T-helper 17 cell (primary cell): ENCODE data around the gene CENPA. TPM values are rescaled to one million over a fixed set of nuclear protein-coding genes. Genes with fewer than 3 reads are reported as not detected.

ENCODE experiments used
- ATAC-seq: fragments of 150-1000 bp; cut with Tn5 transposase; 2 replicates; pipeline ENCODE4 v1.10.0; 2021; ENCODE audit warnings: mild to moderate bottlenecking, moderate library complexity
- DNase-seq, 3 donors: peaks; one replicate each; pipeline versions ENCODE4 v3.0.0 to v3.0.0-alpha.2; 2020 to 2021
- H3K9me3 ChIP-seq: one replicate; pipeline ENCODE4 v1.7.0; 2013; ENCODE audit warnings: low read length, mild to moderate bottlenecking; ENCODE audit not compliant: control insufficient read depth, poor library complexity, severe bottlenecking
- H3K27ac Mint-ChIP-seq: one replicate; pipeline ENCODE4 v1.8.0; 2022; ENCODE audit warnings: mild to moderate bottlenecking, moderate library complexity, mixed read lengths
- H3K27me3 Mint-ChIP-seq: one replicate; pipeline ENCODE4 v1.8.0; 2022; ENCODE audit warnings: mixed read lengths
- H3K36me3 Mint-ChIP-seq: one replicate; pipeline ENCODE4 v1.8.0; 2022; ENCODE audit warnings: low read depth, mixed read lengths
- H3K4me1 Mint-ChIP-seq: one replicate; pipeline ENCODE4 v1.8.0; 2022; ENCODE audit warnings: mild to moderate bottlenecking, mixed read lengths
- H3K4me3 Mint-ChIP-seq: one replicate; pipeline ENCODE4 v1.8.0; 2022; ENCODE audit warnings: mild to moderate bottlenecking, moderate library complexity, mixed read lengths
- total RNA-seq, 4 donors: library from RNA in 2 of 4; stranded (reverse) in 2 of 4; gene quantifications; one replicate each; pipeline ENCODE4 v1.2.3 and lab custom pipeline; 2022 to 2026

CENPA gene
- total RNA-seq, 2 donors from 2014 or later, result 0.50 to 0.52 TPM

- ATAC-seq (no peak), DNase-seq (no peak)
- Mint-ChIP-seq H3K27me3 (no peaks in the 10 kb centered on the region), H3K4me3 (no peak overlapping the region), H3K36me3 (no peaks in the 10 kb centered on the region), H3K27ac (peak overlapping the region; percentile 19), H3K4me1 (peaks cover 37% of the 10 kb centered on the region)
- no peaks in the 10 kb centered on the region for H3K9me3 ChIP-seq
Measured at GRCh38 chr2:26767129-26767528, 18.7 kb upstream of the CENPA start.

GRCh38 chr2:26767894-26768487, 17.9 kb upstream of the CENPA start:
- Mint-ChIP-seq H3K27ac (no peak overlapping the region), H3K36me3 (no peaks in the 10 kb centered on the region), H3K4me1 (peaks cover 44% of the 10 kb centered on the region), H3K27me3 (no peaks in the 10 kb centered on the region), H3K4me3 (no peak overlapping the region)
- ATAC-seq (no peak), DNase-seq (no peak)
- no peaks in the 10 kb centered on the region for H3K9me3 ChIP-seq

GRCh38 chr2:26768759-26769088, 17.1 kb upstream of the CENPA start:
- DNase-seq (no peak), ATAC-seq (no peak)
- H3K27me3 Mint-ChIP-seq, result no peaks in the 10 kb centered on the region
- no peak overlapping the region for H3K4me3 Mint-ChIP-seq
- peak overlapping the region; percentile 61 for H3K27ac Mint-ChIP-seq
- H3K4me1 Mint-ChIP-seq, result peaks cover 41% of the 10 kb centered on the region
- no peaks in the 10 kb centered on the region for H3K36me3 Mint-ChIP-seq
- no peaks in the 10 kb centered on the region for H3K9me3 ChIP-seq

- H3K27ac Mint-ChIP-seq, result peak overlapping the region; percentile 61
- H3K27me3 Mint-ChIP-seq, result no peaks in the 10 kb centered on the region
- H3K4me3 Mint-ChIP-seq, result no peak overlapping the region
- no peaks in the 10 kb centered on the region for H3K9me3 ChIP-seq
- no peak for DNase-seq
- no peaks in the 10 kb centered on the region for H3K36me3 Mint-ChIP-seq
- H3K4me1 Mint-ChIP-seq, result peaks cover 41% of the 10 kb centered on the region
- peak; percentile 22 for ATAC-seq
Measured at GRCh38 chr2:26769089-26769761, 16.6 kb upstream of the CENPA start.

GRCh38 chr2:26770986-26771586, 14.8 kb upstream of the CENPA start:
- peak; percentile 55 for ATAC-seq
- DNase-seq, result no peak
- no peaks in the 10 kb centered on the region for H3K9me3 ChIP-seq
- H3K4me3 Mint-ChIP-seq, result no peak overlapping the region
- peaks cover 27% of the 10 kb centered on the region for H3K4me1 Mint-ChIP-seq
- H3K27ac Mint-ChIP-seq, result peak overlapping the region; percentile 90
- H3K27me3 Mint-ChIP-seq, result no peaks in the 10 kb centered on the region
- no peaks in the 10 kb centered on the region for H3K36me3 Mint-ChIP-seq

- H3K9me3 ChIP-seq, result no peaks in the 10 kb centered on the region
- ATAC-seq (peak; percentile 60), DNase-seq (no peak)
- peaks cover 33% of the 10 kb centered on the region for H3K4me1 Mint-ChIP-seq
- no peaks in the 10 kb centered on the region for H3K36me3 Mint-ChIP-seq
- H3K27ac Mint-ChIP-seq, result peak overlapping the region; percentile 90
- peak overlapping the region; percentile 28 for H3K4me3 Mint-ChIP-seq
- H3K27me3 Mint-ChIP-seq, result no peaks in the 10 kb centered on the region
Measured at GRCh38 chr2:26772064-26773001, 13.5 kb upstream of the CENPA start.

GRCh38 chr2:26776195-26776800, 9.6 kb upstream of the CENPA start:
- ATAC-seq (no peak), DNase-seq (no peak)
- H3K36me3 Mint-ChIP-seq, result peaks cover 2% of the 10 kb centered on the region
- no peaks in the 10 kb centered on the region for H3K27me3 Mint-ChIP-seq
- peak overlapping the region; percentile 41 for H3K27ac Mint-ChIP-seq
- no peaks in the 10 kb centered on the region for H3K9me3 ChIP-seq
- peaks cover 19% of the 10 kb centered on the region for H3K4me1 Mint-ChIP-seq
- H3K4me3 Mint-ChIP-seq, result no peak overlapping the region

- Mint-ChIP-seq H3K27ac (peak overlapping the region; percentile 51), H3K36me3 (peaks cover 2% of the 10 kb centered on the region), H3K27me3 (no peaks in the 10 kb centered on the region), H3K4me1 (peaks cover 6% of the 10 kb centered on the region), H3K4me3 (no peak overlapping the region)
- no peaks in the 10 kb centered on the region for H3K9me3 ChIP-seq
- DNase-seq (no peak), ATAC-seq (no peak)
Measured at GRCh38 chr2:26778098-26778497, 7.8 kb upstream of the CENPA start.

- no peaks in the 10 kb centered on the region for H3K9me3 ChIP-seq
- ATAC-seq (no peak), DNase-seq (no peak)
- Mint-ChIP-seq H3K36me3 (peaks cover 2% of the 10 kb centered on the region), H3K27me3 (no peaks in the 10 kb centered on the region), H3K27ac (peak overlapping the region; percentile 51), H3K4me1 (peaks cover 6% of the 10 kb centered on the region), H3K4me3 (no peak overlapping the region)
Measured at GRCh38 chr2:26778507-26778906, 7.3 kb upstream of the CENPA start.

GRCh38 chr2:26780203-26780760, 5.6 kb upstream of the CENPA start:
- Mint-ChIP-seq H3K27me3 (no peaks in the 10 kb centered on the region), H3K4me3 (no peak overlapping the region), H3K27ac (no peak overlapping the region), H3K4me1 (peaks cover 7% of the 10 kb centered on the region), H3K36me3 (peaks cover 2% of the 10 kb centered on the region)
- H3K9me3 ChIP-seq, result no peaks in the 10 kb centered on the region
- DNase-seq (no peak), ATAC-seq (no peak)

GRCh38 chr2:26782876-26783704, 2.8 kb upstream of the CENPA start:
- H3K36me3 Mint-ChIP-seq, result peaks cover 2% of the 10 kb centered on the region
- H3K27ac Mint-ChIP-seq, result peak overlapping the region; percentile 6
- H3K27me3 Mint-ChIP-seq, result peaks cover 5% of the 10 kb centered on the region
- ATAC-seq, result no peak
- H3K4me1 Mint-ChIP-seq, result peaks cover 10% of the 10 kb centered on the region
- no peaks in the 10 kb centered on the region for H3K9me3 ChIP-seq
- no peak for DNase-seq
- H3K4me3 Mint-ChIP-seq, result no peak overlapping the region
